Adrenal gland (tissue), 12 donors: ENCODE measurements around the gene PPM1E. TPM values are rescaled to one million over a fixed set of nuclear protein-coding genes. Genes with fewer than 3 reads are reported as not detected.

Experiments
- DNase-seq, 7 donors: peaks; one replicate each; pipeline ENCODE4 v3.0.0-alpha.2; 2019 to 2020
- H3K27ac ChIP-seq, 5 donors: fragments of 200-600 bp; sonication (generic) in 4 of 5; 1 replicate in 3 of 5; 2 replicates in 2 of 5; pipeline versions ENCODE4 v1.5.1 to v1.8.0; 2016 to 2020; ENCODE audit warnings: mild to moderate bottlenecking in 1 of 5
- H3K27me3 ChIP-seq: fragments of 200-600 bp; 2 replicates; pipeline ENCODE4 v1.8.0; 2021
- H3K36me3 ChIP-seq, 2 donors: fragments of 200-600 bp; replicated peaks in 1 of 2; 1 replicate in 1 of 2; 2 replicates in 1 of 2; pipeline versions ENCODE4 v1.5.1 to v1.8.0; 2018 to 2022
- H3K4me1 ChIP-seq, 2 donors: fragments of 200-600 bp; replicated peaks in 1 of 2; 1 replicate in 1 of 2; 2 replicates in 1 of 2; pipeline versions ENCODE4 v1.5.1 to v1.8.0; 2018 to 2021
- H3K4me3 ChIP-seq, 4 donors: fragments of 200-600 bp; sonication (generic) in 3 of 4; one replicate each; pipeline ENCODE4 v1.5.1; 2016 to 2018
- H3K9me3 ChIP-seq, 3 donors: fragments of 200-600 bp; sonication (generic) in 1 of 3; replicated peaks in 1 of 3; 1 replicate in 2 of 3; 2 replicates in 1 of 3; pipeline versions ENCODE4 v1.5.1 to v1.8.0; 2016 to 2021
- CTCF ChIP-seq, 6 experiments: fragments of 450-650 bp in 4 of 6; fragments of 200-600 bp in 2 of 6; sonication (generic) in 1 of 6; IDR thresholded peaks; 1 replicate in 5 of 6; 2 replicates in 1 of 6; pipeline versions ENCODE4 v1.5.1 to v1.8.0; 2016 to 2021; ENCODE audit warnings: antibody characterized with exemption in 6 of 6, mild to moderate bottlenecking in 2 of 6, moderate library complexity in 1 of 6
- POLR2A ChIP-seq, 2 donors: fragments of 450-650 bp; IDR thresholded peaks; one replicate each; pipeline ENCODE4 v1.6.1; 2017; ENCODE audit warnings: antibody characterized with exemption in 2 of 2, mild to moderate bottlenecking in 2 of 2, moderate library complexity in 1 of 2
- WGBS, 4 donors: extraction: QIAGEN DNeasy Blood & Tissue Kit in 2 of 4; methylation state at CpG; one replicate each; pipeline versions ENCODE4 v1.1.5 to v1.1.7; 2013 to 2017; 5-methylcytosine and 5-hydroxymethylcytosine counted together
- intact Hi-C, 2 donors: fragments of 100-400 bp; cut with DNase I; formaldehyde crosslinking; loops; one replicate each; pipeline versions ENCODE4 v1.14.1 to v1.15.0; 2022 to 2023
- polyA plus RNA-seq, 3 donors: library from polyadenylated mRNA; stranded (reverse); fragments of 200-250 nt in 2 of 3; fragments of 350-450 nt in 1 of 3; fragmentation: Illumina TruSeq in 1 of 3; extraction: RNeasy Lipid Tissue Mini Kit (QIAGEN cat#74804) in 1 of 3; gene quantifications; one replicate each; pipeline ENCODE4 v1.2.3, GENCODE V29; 2013 to 2014
- total RNA-seq, 9 donors: library from RNA; depleted of rRNA in 4 of 9; stranded (reverse); fragments of >200 nt in 4 of 9; fragments of 120-200 nt in 1 of 9; fragmentation: NEBNext Ultra II Directional in 1 of 9; extraction: Animal tissue kit (Norgen Biotek cat#: 25700) in 1 of 9; gene quantifications; one replicate each; pipeline versions ENCODE4 v1.1.0 to v1.2.4, GENCODE V29; 2013 to 2023
- donor health status: healthy with polysubstance abuse.
- donor health status: Bipolar disorder and iron deficiency.
- donor health status: DM: yes; HTN: yes; CAD: no.
- donor health status: DM: no; HTN: no; CAD: no.
- donor health status: DM: no; HTN: no; CAD: no.
- donor health status: DM: yes; HTN: yes; CAD: no.

Gene PPM1E
- total and polyA plus RNA-seq, 12 donors: 1.8 to 22.7 (median 11.3) TPM

GRCh38 chr17:58722274-58722673, 33.4 kb upstream of the PPM1E start:
- DNase-seq: no peak
- Histone ChIP-seq H3K4me1 (no peaks in the 10 kb centered on the region), H3K27me3 (no peaks in the 10 kb centered on the region), H3K36me3 (no peaks in the 10 kb centered on the region), H3K9me3 (no peaks in the 10 kb centered on the region), H3K4me3 (no peak overlapping the region), H3K27ac (no peak overlapping the region)
- no peak for TF ChIP-seq CTCF (IDR thresholded peaks at IDR 0.05)
- no peak for TF ChIP-seq POLR2A (IDR thresholded peaks at IDR 0.05)
- intact Hi-C loops: no loop called here
- 88 to 100% (median 92%) methylated on average over 1 of the region's 1 CpG for WGBS, 4 donors

- TF ChIP-seq POLR2A (IDR thresholded peaks at IDR 0.05): no peak
- TF ChIP-seq CTCF (IDR thresholded peaks at IDR 0.05): no peak
- H3K9me3 ChIP-seq: no peaks in the 10 kb centered on the region
- intact Hi-C loops: no loop called here
- DNase-seq: no peak
- WGBS, 4 donors: 97 to 100% (median 99%) methylated on average over 2 of the region's 2 CpGs
- no peak overlapping the region for H3K4me3 ChIP-seq
- no peaks in the 10 kb centered on the region for H3K4me1 ChIP-seq
- no peaks in the 10 kb centered on the region for H3K27me3 ChIP-seq
- no peaks in the 10 kb centered on the region for H3K36me3 ChIP-seq
- H3K27ac ChIP-seq: no peak overlapping the region
Observed at GRCh38 chr17:58722696-58723095, 33.0 kb upstream of the PPM1E start.

- TF ChIP-seq CTCF (IDR thresholded peaks at IDR 0.05) (no peak), POLR2A (IDR thresholded peaks at IDR 0.05) (no peak)
- WGBS, 4 donors: 8 to 28% (median 21%) methylated on average over 1 of the region's 1 CpG
- no peaks in the 10 kb centered on the region for H3K36me3 ChIP-seq
- H3K27ac ChIP-seq: no peak overlapping the region
- H3K4me1 ChIP-seq: no peaks in the 10 kb centered on the region
- H3K27me3 ChIP-seq: no peaks in the 10 kb centered on the region
- H3K9me3 ChIP-seq: no peaks in the 10 kb centered on the region
- DNase-seq: no peak
- intact Hi-C loops: no loop called here
- H3K4me3 ChIP-seq: no peak overlapping the region
Observed at GRCh38 chr17:58728798-58729197, 26.9 kb upstream of the PPM1E start.

GRCh38 chr17:58730937-58731336, 24.7 kb upstream of the PPM1E start:
- no peaks in the 10 kb centered on the region for H3K36me3 ChIP-seq

More at GRCh38 chr17:58730937-58731336, 24.7 kb upstream of the PPM1E start:
- DNase-seq: no peak
- Histone ChIP-seq H3K4me3 (no peak overlapping the region), H3K9me3 (no peaks in the 10 kb centered on the region), H3K27ac (no peak overlapping the region), H3K27me3 (no peaks in the 10 kb centered on the region), H3K4me1 (no peaks in the 10 kb centered on the region)
- TF ChIP-seq CTCF (IDR thresholded peaks at IDR 0.05) (no peak), POLR2A (IDR thresholded peaks at IDR 0.05) (no peak)
- intact Hi-C loops: no loop called here
